HG02852 (cell line): ENCODE data around the gene MIGA1.
"Not testable (repeated sequence)": the region's sequence is repeated elsewhere in the genome, so short reads cannot be mapped to it uniquely, and the experiment has no call there.

Experiments used
- ATAC-seq: cut with Tn5 transposase; IDR thresholded peaks from one replicate; pipeline ENCODE4 v1.9.1; 2021; ENCODE audit warnings: mild to moderate bottlenecking, moderate library complexity; ENCODE audit not compliant: unreplicated experiment

MIGA1 gene

GRCh38 chr1:77779529-77780281, at the start of gene MIGA1:
Gene MIGA1, plus strand, starts transcription at chr1:77779649. Its CDS starts 3,604 bp downstream, at chr1:77783253.
- peak; percentile 92 for ATAC-seq

DNA sequence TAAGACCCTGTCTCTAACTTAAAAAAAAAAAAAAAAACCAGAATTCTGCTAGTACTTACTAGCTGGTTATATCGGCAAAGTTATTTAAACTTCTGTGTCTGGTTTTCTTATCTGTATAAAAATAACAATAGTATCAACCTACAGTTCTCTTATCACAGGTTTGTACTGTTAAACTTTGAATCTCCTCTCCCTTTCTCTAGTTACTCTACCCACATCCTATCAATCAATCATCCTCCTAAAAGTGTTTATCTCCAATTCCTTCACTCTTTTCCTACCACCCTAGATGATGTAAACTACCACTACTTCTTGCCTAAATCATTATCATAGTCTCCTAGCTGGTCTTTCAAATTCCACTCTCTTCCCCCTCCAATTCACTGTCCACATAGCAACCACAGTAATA, 47.4 kb upstream of the MIGA1 start:
- ATAC-seq, result no peak

- no peak for ATAC-seq
These were observed 40.2 kb upstream of the MIGA1 start for GRCh38 chr1:77739235-77739634.

DNA sequence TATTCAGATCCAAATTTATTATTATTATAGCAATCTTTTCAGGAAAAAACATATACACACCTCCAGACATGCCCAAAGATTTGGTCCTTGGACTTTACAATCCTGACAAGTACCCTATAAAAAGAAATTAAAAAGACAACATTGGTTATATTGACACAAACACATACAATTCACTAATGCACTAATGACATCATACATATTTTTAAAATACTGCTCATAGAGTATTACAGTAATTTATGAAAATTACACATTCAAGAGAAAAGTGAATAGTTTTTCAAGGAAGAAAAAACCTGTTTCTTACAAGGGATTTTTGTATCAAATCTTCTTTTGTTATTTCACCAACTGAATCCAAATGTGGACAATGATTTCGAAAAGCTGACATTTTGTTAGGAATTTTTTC, 38.1 kb upstream of the MIGA1 start:
- no peak for ATAC-seq

GRCh38 chr1:77742011-77742555, 37.4 kb upstream of the MIGA1 start:
- ATAC-seq, result no peak

GRCh38 chr1:77744576-77744975, 34.9 kb upstream of the MIGA1 start:
- ATAC-seq, result no peak

GRCh38 chr1:77749489-77749888, 30.0 kb upstream of the MIGA1 start:
- ATAC-seq, result not testable (repeated sequence)

- no peak for ATAC-seq
These were observed 23.2 kb upstream of the MIGA1 start for GRCh38 chr1:77756052-77756754.

- ATAC-seq, result no peak
These were observed 22.3 kb upstream of the MIGA1 start for GRCh38 chr1:77757066-77757584.

- no peak for ATAC-seq
These were observed 21.8 kb upstream of the MIGA1 start for GRCh38 chr1:77757603-77758002.

GRCh38 chr1:77759071-77760028, 20.1 kb upstream of the MIGA1 start, which contains the start of gene USP33:
Gene USP33, minus strand, starts transcription at chr1:77759852. Its CDS starts 18,155 bp downstream, at chr1:77741697.
- peak; percentile 94 for ATAC-seq

- ATAC-seq, result no peak
These were observed 17.4 kb upstream of the MIGA1 start for GRCh38 chr1:77762072-77762476.

DNA sequence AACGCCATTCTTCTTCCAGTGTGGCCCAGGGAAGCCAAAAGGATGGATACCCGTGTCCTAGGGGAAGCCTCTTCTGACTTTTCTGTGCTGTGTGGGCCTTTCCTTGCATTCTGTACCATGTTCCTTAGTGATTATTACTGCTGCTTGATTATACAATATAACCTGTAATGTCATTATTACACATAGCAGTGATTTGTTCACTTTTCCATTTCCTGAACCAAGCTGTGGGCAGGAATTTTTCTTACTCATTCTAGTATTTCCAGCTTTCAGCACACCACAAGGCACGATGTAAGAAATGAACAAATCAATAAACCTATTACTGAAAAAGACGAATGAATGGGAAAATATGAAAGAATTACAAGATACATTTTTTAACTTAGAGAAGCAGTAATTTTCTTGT, 11.4 kb upstream of the MIGA1 start:
- ATAC-seq, result no peak

- no peak for ATAC-seq
These were observed 3.3 kb upstream of the MIGA1 start for GRCh38 chr1:77776007-77776700.

DNA sequence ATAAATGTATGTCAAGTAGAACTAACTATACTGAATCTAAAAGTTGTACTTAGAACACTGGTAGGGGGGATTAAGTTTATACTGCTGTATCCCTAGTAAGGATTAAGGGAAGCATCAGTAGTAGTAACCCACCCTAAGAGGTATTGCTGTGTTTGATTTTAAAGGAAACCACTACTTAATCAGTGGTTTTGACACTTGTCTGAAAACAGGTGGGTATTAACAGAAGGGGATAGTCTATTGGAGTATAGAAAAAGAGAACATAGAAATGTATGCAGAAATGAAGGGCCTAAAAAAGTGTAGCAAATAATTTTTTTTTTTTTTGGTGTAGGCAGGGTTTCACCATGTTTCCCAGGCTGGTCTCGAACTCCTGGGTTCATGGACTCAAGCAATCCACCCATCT, 2.2 kb downstream of the MIGA1 start:
- no peak for ATAC-seq

- no peak for ATAC-seq
These were observed 3.7 kb downstream of the MIGA1 start for GRCh38 chr1:77783141-77783540.

GRCh38 chr1:77786093-77786741, 6.8 kb downstream of the MIGA1 start:
- ATAC-seq, result not testable (repeated sequence)

- ATAC-seq, result no peak
These were observed 15.1 kb downstream of the MIGA1 start for GRCh38 chr1:77794550-77794949.

DNA sequence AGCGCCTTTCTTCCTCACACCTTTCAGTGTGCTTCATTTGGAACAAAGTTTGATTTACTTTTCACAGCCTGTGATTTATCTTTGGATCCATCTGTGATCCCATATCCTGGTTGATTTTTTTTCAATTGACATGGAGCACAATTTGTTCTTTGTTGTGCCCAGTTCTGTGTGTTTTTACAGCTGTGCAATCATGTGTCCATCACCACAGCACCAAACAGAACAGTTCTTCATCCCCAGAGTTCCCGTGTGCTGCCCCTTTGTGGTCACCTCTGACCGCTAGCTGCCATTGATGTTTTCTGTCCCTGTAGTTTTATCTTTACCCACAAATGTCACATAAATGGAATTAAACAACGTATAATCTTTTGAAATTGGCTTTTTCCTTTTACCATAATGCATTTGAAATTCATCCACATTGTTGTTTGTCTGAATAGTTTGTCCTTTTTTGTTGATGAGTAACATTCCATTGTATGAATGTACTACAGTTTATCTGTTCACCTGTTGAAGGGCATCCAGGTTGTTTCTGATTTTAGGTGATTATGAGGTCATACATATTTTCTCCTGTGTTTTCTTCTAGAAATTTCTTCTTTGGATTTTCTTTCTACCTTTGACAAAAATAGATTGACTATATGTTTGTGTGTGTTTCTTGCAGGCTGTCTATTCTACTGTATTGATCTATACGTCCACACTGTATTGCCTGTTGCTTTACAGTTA, 17.4 kb downstream of the MIGA1 start:
- no peak for ATAC-seq
